ENCODE data around the gene UGT1A4.

GRCh38 chr2:233711312-233712008 is 7.1 kb upstream of the UGT1A4 start:
- TF ChIP-seq TAF1 (IDR thresholded peaks at IDR 0.05; ENCODE audit: borderline replicate concordance, insufficient read depth, low read length) (no peak), POLR2AphosphoS5 (IDR thresholded peaks at IDR 0.05; ENCODE audit: low read depth, low read length) (no peak), REST (IDR thresholded peaks at IDR 0.05; ENCODE audit: insufficient read depth in 1 of 2, low read depth in 2 of 2, low read length in 2 of 2) (no peak), SIN3A (IDR thresholded peaks at IDR 0.05; ENCODE audit: borderline replicate concordance, insufficient read depth, low read length) (no peak), FOXP2 (optimal IDR thresholded peaks at IDR 0.05; ENCODE audit: borderline replicate concordance, extremely low read depth, extremely low read length, insufficient read depth) (no peak)

Measured in PFSK-1 (cell line).